ENCODE data around the gene IFT88.

Gene IFT88

GRCh38 chr13:20718958-20719566 is 152.1 kb downstream of the IFT88 start:
- no peak for DNase-seq

GRCh38 chr13:20719783-20720182 is 152.8 kb downstream of the IFT88 start:
- no peak for DNase-seq

- no peak for DNase-seq
Observed at GRCh38 chr13:20720499-20720898, 153.5 kb downstream of the IFT88 start.

GRCh38 chr13:20721058-20721453 is 154.1 kb downstream of the IFT88 start:
- DNase-seq, result no peak

GRCh38 chr13:20721454-20722357 is 154.7 kb downstream of the IFT88 start:
- peak; percentile 50 for DNase-seq

GRCh38 chr13:20727856-20728255 is 160.9 kb downstream of the IFT88 start:
- no peak for DNase-seq

GRCh38 chr13:20728579-20729311 is 161.8 kb downstream of the IFT88 start:
- DNase-seq, result no peak

- DNase-seq, result no peak
Observed at GRCh38 chr13:20729633-20730585, 163.0 kb downstream of the IFT88 start.

GRCh38 chr13:20738616-20739015 is 171.7 kb downstream of the IFT88 start:
- no peak for DNase-seq

- no peak for DNase-seq
Observed at GRCh38 chr13:20740021-20740420, 173.1 kb downstream of the IFT88 start.
